A673 (cell line): ENCODE measurements around the gene GPC6. TPM values are rescaled to one million over a fixed set of nuclear protein-coding genes. Genes with fewer than 3 reads are reported as not detected.

Source experiments
- BruUV-seq: library from RNA; stranded (reverse); fragments of 400-500 nt; replicated peaks from 2 replicates; lab custom pipeline; 2021; lab: Mats Ljungman, UMichigan
- CTCF ChIA-PET: fragments of 300-600 bp; sonication (Branson Sonifier 250); formaldehyde crosslinking; loops from one replicate; lab custom pipeline; 2022; ENCODE audit warnings: antibody characterized with exemption; lab: Charles Lee
- POLR2A ChIA-PET: fragments of 300-600 bp; sonication (Branson Sonifier 250); formaldehyde crosslinking; loops from one replicate; lab custom pipeline; 2022; ENCODE audit warnings: antibody characterized with exemption; ENCODE audit not compliant: low non-redundant PET; lab: Charles Lee
- DNase-seq: peaks from one replicate; pipeline ENCODE4 v3.0.0-alpha.2; 2015; ENCODE audit warnings: low spot score
- H3K27ac ChIP-seq: fragments of 200-600 bp; sonication (generic); 2 replicates; pipeline ENCODE4 v1.5.1; 2016; ENCODE audit warnings: mixed run types, low read depth, mild to moderate bottlenecking, mixed read lengths, antibody characterized with exemption, low read length; ENCODE audit not compliant: poor library complexity, severe bottlenecking
- H3K27me3 ChIP-seq: fragments of 200-600 bp; sonication (generic); replicated peaks from 2 replicates; pipeline ENCODE4 v1.6.1; 2017; ENCODE audit warnings: mixed run types, low read depth, mild to moderate bottlenecking, mixed read lengths, antibody characterized with exemption, low read length; ENCODE audit not compliant: insufficient read depth, poor library complexity
- H3K36me3 ChIP-seq: fragments of 200-600 bp; sonication (generic); 2 replicates; pipeline ENCODE4 v1.6.1; 2016; ENCODE audit warnings: mixed run types, mild to moderate bottlenecking, mixed read lengths, antibody characterized with exemption, low read length; ENCODE audit not compliant: insufficient read depth, poor library complexity, severe bottlenecking
- H3K4me1 ChIP-seq: fragments of 200-600 bp; sonication (generic); 2 replicates; pipeline ENCODE4 v1.6.1; 2017; ENCODE audit warnings: mixed run types, mild to moderate bottlenecking, mixed read lengths, antibody characterized with exemption, low read length; ENCODE audit not compliant: insufficient read depth, poor library complexity, severe bottlenecking
- H3K4me3 ChIP-seq: fragments of 200-600 bp; sonication (generic); 2 replicates; pipeline ENCODE4 v1.5.1; 2016; ENCODE audit warnings: low read depth, mixed run types, mild to moderate bottlenecking, mixed read lengths, low read length; ENCODE audit not compliant: poor library complexity, severe bottlenecking
- H3K9me3 ChIP-seq: fragments of 200-600 bp; sonication (generic); 2 replicates; pipeline ENCODE4 v1.6.1; 2016; ENCODE audit warnings: mixed run types, low read depth, mild to moderate bottlenecking, mixed read lengths, antibody characterized with exemption, low read length; ENCODE audit not compliant: poor library complexity, severe bottlenecking
- CTCF ChIP-seq: fragments of 300-800, 200-600 bp; sonication (generic); conservative IDR thresholded peaks from 2 replicates; pipeline ENCODE4 v1.5.1; 2017; ENCODE audit warnings: low read depth, mild to moderate bottlenecking, antibody characterized with exemption, low read length, moderate library complexity, mixed read lengths
- EZH2 ChIP-seq: fragments of 200-600 bp; sonication (generic); IDR thresholded peaks from 2 replicates; pipeline ENCODE4 v1.6.1; 2017; ENCODE audit warnings: borderline replicate concordance, low read depth, mild to moderate bottlenecking, mixed read lengths, antibody characterized with exemption, low read length; ENCODE audit not compliant: poor library complexity, severe bottlenecking
- intact Hi-C: fragments of 100-400 bp; cut with micrococcal nuclease; formaldehyde crosslinking; loops from one replicate; pipeline ENCODE4 v1.10.0; 2022; ENCODE audit not compliant: unreplicated experiment
- total RNA-seq: library from RNA; stranded (reverse); gene quantifications from 2 replicates; pipeline ENCODE4 v1.2.3, GENCODE V29; 2021

GPC6 gene
- total RNA-seq, 1 experiment from 2014 or later: 23.3 TPM

- ChIA-PET CTCF (no interaction called here), POLR2A (no interaction called here)
- H3K27me3 ChIP-seq: no peaks in the 10 kb centered on the region
- H3K27ac ChIP-seq: no peak overlapping the region
- H3K36me3 ChIP-seq: no peaks in the 10 kb centered on the region
- TF ChIP-seq CTCF (no peak), EZH2 (no peak)
- BruUV-seq: no TSS peak
- H3K4me1 ChIP-seq: peaks cover 19% of the 10 kb centered on the region
- intact Hi-C loops: no loop called here
- DNase-seq: no peak
- no peaks in the 10 kb centered on the region for H3K9me3 ChIP-seq
- no peak overlapping the region for H3K4me3 ChIP-seq
These were observed 977.6 kb downstream of the GPC6 start for GRCh38 chr13:94204163-94204562.

- intact Hi-C loops: no loop called here
- TF ChIP-seq EZH2: no peak
- TF ChIP-seq CTCF: no peak
- Histone ChIP-seq H3K9me3 (no peaks in the 10 kb centered on the region), H3K27ac (no peak overlapping the region), H3K4me1 (peaks cover 19% of the 10 kb centered on the region), H3K36me3 (no peaks in the 10 kb centered on the region), H3K27me3 (no peaks in the 10 kb centered on the region), H3K4me3 (no peak overlapping the region)
- DNase-seq: no peak
- ChIA-PET CTCF (no interaction called here), POLR2A (no interaction called here)
- no TSS peak for BruUV-seq
These were observed 978.3 kb downstream of the GPC6 start for GRCh38 chr13:94204946-94205345.

- intact Hi-C loops: no loop called here
- CTCF ChIA-PET: no interaction called here
- POLR2A ChIA-PET: no interaction called here
- Histone ChIP-seq H3K27me3 (no peaks in the 10 kb centered on the region), H3K4me1 (peaks cover 24% of the 10 kb centered on the region), H3K27ac (no peak overlapping the region), H3K9me3 (no peaks in the 10 kb centered on the region), H3K36me3 (no peaks in the 10 kb centered on the region), H3K4me3 (no peak overlapping the region)
- TF ChIP-seq EZH2 (no peak), CTCF (no peak)
- BruUV-seq: no TSS peak
- DNase-seq: no peak
These were observed 979.3 kb downstream of the GPC6 start for GRCh38 chr13:94205896-94206295.
